Measurements from ENCODE around the gene MROH2A. TPM values are rescaled to one million over a fixed set of nuclear protein-coding genes. Genes with fewer than 3 reads are reported as not detected.

MROH2A gene
- total RNA-seq, 1 experiment from 2014 or later: not detected

DNA sequence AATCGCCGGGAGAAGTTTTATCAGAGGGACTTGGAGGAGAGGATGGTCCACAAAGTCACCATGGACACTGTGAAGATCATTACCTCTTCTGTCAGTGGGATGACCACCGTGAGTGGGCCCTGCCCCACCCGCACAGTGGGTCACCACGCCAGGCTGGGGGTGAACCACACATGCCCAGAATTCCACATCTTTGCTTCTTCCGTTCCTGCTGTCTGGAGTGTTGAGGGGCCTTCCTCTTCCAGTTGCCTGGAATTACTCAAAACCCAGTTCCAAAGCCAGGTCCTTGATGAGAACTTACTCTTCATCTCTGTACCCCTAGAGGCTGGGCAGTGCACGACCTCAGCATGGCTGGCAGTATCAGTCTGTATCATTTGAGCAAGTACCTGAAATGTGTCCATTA is 22.1 kb downstream of the MROH2A start (continued):
- TF ChIP-seq, protein P1, sequence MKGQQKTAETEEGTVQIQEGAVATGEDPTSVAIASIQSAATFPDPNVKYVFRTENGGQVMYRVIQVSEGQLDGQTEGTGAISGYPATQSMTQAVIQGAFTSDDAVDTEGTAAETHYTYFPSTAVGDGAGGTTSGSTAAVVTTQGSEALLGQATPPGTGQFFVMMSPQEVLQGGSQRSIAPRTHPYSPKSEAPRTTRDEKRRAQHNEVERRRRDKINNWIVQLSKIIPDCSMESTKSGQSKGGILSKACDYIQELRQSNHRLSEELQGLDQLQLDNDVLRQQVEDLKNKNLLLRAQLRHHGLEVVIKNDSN (CRISPR knock-in tag; IDR thresholded peaks at IDR 0.05): no peak

DNA sequence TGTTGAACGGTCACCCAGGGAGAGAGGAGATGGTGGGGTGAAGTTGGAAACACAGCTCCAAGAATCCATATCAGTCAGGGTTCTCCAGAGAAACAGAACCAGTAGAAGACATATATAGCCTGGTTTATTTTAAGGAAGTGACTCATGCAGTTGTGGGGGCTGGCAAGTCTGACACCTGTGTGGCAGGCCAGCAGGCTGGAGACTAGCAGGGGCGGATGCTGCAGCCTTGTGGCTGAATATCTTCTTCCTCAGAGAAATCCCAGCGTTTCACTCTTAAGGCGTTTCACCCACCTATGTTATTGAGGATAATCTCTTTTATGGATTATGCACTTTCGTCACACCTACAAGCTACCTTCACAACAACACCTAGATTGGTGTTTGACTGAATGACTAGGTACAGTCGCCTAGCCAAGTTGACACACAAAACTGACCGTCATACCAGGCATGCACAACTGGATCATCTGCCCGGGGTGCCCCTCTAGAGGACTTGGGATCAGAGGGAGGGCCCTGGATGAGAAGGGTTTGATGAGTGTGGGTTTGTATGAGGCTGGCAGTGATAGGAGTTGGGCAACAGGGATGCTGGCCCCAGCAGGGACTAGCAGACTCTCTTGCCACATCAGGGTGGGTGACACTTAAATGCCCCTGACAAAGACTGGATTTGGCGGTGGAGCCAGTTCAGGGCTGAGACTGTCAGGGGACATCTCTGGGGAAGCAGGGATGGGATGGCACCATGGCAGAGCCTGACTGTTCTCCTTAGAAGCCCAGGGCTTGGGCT is 23.4 kb downstream of the MROH2A start:
- Mint-ChIP-seq H3K4me3 (no peak overlapping the region), H3K27me3 (ENCODE audit: low read depth) (no peaks in the 10 kb centered on the region; the same call in 1 of the 2 replicates), H3K36me3 (no peaks in the 10 kb centered on the region), H3K27ac (no peak overlapping the region), H3K9me3 (peaks cover 13% of the 10 kb centered on the region), H3K4me1 (no peaks in the 10 kb centered on the region)
- DNase-seq (ENCODE audit: low spot score) (no peak), ATAC-seq (no peak)
- POLR2A ChIA-PET: no interaction called here
- TF ChIP-seq ATF1 (CRISPR knock-in tag; IDR thresholded peaks at IDR 0.05) (no peak), JUN (CRISPR knock-in tag; IDR thresholded peaks at IDR 0.05) (no peak), NFYB (CRISPR knock-in tag; conservative IDR thresholded peaks at IDR 0.05; ENCODE audit: low read depth) (no peak)
- TF ChIP-seq, protein P2, sequence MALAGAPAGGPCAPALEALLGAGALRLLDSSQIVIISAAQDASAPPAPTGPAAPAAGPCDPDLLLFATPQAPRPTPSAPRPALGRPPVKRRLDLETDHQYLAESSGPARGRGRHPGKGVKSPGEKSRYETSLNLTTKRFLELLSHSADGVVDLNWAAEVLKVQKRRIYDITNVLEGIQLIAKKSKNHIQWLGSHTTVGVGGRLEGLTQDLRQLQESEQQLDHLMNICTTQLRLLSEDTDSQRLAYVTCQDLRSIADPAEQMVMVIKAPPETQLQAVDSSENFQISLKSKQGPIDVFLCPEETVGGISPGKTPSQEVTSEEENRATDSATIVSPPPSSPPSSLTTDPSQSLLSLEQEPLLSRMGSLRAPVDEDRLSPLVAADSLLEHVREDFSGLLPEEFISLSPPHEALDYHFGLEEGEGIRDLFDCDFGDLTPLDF (CRISPR knock-in tag; IDR thresholded peaks at IDR 0.05): no peak
- TF ChIP-seq, protein P3, sequence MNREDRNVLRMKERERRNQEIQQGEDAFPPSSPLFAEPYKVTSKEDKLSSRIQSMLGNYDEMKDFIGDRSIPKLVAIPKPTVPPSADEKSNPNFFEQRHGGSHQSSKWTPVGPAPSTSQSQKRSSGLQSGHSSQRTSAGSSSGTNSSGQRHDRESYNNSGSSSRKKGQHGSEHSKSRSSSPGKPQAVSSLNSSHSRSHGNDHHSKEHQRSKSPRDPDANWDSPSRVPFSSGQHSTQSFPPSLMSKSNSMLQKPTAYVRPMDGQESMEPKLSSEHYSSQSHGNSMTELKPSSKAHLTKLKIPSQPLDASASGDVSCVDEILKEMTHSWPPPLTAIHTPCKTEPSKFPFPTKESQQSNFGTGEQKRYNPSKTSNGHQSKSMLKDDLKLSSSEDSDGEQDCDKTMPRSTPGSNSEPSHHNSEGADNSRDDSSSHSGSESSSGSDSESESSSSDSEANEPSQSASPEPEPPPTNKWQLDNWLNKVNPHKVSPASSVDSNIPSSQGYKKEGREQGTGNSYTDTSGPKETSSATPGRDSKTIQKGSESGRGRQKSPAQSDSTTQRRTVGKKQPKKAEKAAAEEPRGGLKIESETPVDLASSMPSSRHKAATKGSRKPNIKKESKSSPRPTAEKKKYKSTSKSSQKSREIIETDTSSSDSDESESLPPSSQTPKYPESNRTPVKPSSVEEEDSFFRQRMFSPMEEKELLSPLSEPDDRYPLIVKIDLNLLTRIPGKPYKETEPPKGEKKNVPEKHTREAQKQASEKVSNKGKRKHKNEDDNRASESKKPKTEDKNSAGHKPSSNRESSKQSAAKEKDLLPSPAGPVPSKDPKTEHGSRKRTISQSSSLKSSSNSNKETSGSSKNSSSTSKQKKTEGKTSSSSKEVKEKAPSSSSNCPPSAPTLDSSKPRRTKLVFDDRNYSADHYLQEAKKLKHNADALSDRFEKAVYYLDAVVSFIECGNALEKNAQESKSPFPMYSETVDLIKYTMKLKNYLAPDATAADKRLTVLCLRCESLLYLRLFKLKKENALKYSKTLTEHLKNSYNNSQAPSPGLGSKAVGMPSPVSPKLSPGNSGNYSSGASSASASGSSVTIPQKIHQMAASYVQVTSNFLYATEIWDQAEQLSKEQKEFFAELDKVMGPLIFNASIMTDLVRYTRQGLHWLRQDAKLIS (CRISPR knock-in tag; IDR thresholded peaks at IDR 0.05; ENCODE audit: borderline replicate concordance): no peak
- CTCF ChIA-PET: interaction anchor here (0.6 kb wide), 1 partner anchor 496 kb away, joined by 3 read pairs; no protein-coding TSS in a partner anchor

DNA sequence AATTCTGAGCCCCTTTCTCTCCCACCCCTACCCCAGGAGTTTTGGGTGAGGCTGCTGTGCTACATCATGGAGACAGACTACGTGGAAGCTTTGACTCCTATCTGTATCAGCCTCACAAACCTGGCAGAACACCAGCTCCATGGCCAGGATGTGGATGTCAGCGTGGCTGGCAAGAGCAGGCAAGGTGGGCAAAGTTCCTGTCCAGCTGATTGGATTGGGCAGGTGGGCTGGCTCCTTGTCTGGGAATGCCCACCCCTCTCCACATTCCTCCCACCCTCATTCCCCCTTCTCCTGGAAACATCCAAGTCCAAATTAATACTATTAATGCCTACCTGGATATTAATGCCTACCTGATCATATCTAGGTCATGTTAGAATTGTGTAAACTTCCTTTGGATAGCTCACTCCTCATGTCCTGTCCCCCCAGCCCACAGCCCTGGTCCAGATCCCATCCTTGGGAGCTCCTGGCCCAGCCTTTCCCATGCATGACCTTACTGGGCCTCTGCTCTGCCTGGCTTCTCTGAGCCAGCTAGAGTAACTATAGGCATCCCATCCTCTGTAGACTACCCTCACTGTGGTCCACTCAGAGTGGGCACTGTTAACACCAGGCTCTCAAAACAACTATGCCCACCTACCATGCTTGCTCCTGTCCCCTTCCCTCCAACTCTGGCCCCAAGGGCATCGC is 24.1 kb downstream of the MROH2A start:
- Mint-ChIP-seq H3K27me3 (ENCODE audit: low read depth) (no peaks in the 10 kb centered on the region; the same call in 1 of the 2 replicates), H3K4me3 (no peak overlapping the region), H3K27ac (no peak overlapping the region), H3K36me3 (no peaks in the 10 kb centered on the region), H3K4me1 (no peaks in the 10 kb centered on the region), H3K9me3 (peaks cover 13% of the 10 kb centered on the region)
- ChIA-PET CTCF (interaction anchor here (0.6 kb wide), 1 partner anchor 495 kb away, joined by 3 read pairs; no protein-coding TSS in a partner anchor), POLR2A (no interaction called here)
- TF ChIP-seq NR1H2 (CRISPR knock-in tag; IDR thresholded peaks at IDR 0.05): no peak
- no peak for TF ChIP-seq ZNF138 (CRISPR knock-in tag; conservative IDR thresholded peaks at IDR 0.05)
- TF ChIP-seq, protein P4, sequence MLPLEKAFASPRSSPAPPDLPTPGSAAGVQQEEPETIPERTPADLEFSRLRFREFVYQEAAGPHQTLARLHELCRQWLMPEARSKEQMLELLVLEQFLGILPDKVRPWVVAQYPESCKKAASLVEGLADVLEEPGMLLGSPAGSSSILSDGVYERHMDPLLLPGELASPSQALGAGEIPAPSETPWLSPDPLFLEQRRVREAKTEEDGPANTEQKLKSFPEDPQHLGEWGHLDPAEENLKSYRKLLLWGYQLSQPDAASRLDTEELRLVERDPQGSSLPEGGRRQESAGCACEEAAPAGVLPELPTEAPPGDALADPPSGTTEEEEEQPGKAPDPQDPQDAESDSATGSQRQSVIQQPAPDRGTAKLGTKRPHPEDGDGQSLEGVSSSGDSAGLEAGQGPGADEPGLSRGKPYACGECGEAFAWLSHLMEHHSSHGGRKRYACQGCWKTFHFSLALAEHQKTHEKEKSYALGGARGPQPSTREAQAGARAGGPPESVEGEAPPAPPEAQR (CRISPR knock-in tag; IDR thresholded peaks at IDR 0.05): no peak
- no peak for TF ChIP-seq FOXJ3 (CRISPR knock-in tag; IDR thresholded peaks at IDR 0.05; ENCODE audit: borderline replicate concordance)
- TF ChIP-seq ZNF423 (CRISPR knock-in tag; IDR thresholded peaks at IDR 0.05): no peak
- no peak for TF ChIP-seq MXD4 (CRISPR knock-in tag; IDR thresholded peaks at IDR 0.05; ENCODE audit: borderline replicate concordance)
- no peak for TF ChIP-seq RELA (CRISPR knock-in tag; IDR thresholded peaks at IDR 0.05; ENCODE audit: borderline replicate concordance)
- TF ChIP-seq KAT7 (CRISPR knock-in tag; IDR thresholded peaks at IDR 0.05; ENCODE audit: borderline replicate concordance): no peak
- TF ChIP-seq, protein P5, sequence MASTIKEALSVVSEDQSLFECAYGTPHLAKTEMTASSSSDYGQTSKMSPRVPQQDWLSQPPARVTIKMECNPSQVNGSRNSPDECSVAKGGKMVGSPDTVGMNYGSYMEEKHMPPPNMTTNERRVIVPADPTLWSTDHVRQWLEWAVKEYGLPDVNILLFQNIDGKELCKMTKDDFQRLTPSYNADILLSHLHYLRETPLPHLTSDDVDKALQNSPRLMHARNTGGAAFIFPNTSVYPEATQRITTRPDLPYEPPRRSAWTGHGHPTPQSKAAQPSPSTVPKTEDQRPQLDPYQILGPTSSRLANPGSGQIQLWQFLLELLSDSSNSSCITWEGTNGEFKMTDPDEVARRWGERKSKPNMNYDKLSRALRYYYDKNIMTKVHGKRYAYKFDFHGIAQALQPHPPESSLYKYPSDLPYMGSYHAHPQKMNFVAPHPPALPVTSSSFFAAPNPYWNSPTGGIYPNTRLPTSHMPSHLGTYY (CRISPR knock-in tag; IDR thresholded peaks at IDR 0.05): no peak
- TF ChIP-seq ESRRA (CRISPR knock-in tag; IDR thresholded peaks at IDR 0.05; ENCODE audit: borderline replicate concordance): no peak
- no peak for TF ChIP-seq ZNF121 (CRISPR knock-in tag; IDR thresholded peaks at IDR 0.05)
- TF ChIP-seq, protein P6, sequence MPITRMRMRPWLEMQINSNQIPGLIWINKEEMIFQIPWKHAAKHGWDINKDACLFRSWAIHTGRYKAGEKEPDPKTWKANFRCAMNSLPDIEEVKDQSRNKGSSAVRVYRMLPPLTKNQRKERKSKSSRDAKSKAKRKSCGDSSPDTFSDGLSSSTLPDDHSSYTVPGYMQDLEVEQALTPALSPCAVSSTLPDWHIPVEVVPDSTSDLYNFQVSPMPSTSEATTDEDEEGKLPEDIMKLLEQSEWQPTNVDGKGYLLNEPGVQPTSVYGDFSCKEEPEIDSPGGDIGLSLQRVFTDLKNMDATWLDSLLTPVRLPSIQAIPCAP (CRISPR knock-in tag; IDR thresholded peaks at IDR 0.05): no peak
- TF ChIP-seq, protein P7, sequence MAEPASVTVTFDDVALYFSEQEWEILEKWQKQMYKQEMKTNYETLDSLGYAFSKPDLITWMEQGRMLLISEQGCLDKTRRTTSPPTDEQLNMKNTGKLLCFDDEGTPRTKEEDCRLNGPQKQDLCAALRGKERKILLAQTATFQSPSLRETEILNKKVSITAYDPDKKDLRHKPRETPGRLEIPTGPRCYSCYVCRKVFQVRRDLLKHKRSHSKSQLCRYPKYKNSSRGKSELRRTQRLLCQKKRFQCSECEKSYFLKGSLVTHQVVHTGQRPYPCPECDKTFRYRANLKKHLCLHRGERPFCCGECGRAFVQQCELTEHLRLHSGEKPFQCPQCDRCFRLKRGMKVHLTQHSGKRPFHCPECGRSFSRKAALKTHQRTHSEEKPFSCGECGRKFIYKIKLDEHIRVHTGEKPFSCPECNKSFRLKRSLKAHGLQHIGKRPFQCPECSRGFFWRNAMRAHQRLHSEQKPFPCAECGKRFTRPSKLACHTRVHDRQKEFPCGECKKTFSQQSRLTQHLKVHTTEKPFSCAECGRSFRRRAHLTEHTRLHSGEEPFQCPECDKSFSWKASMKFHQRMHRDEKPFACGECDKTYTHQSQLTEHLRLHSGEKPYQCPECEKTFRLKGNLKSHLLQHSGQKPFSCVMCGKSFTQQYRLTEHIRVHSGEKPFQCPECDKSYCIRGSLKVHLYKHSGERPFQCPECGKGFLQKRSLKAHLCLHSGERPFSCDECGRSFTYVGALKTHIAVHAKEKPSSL (CRISPR knock-in tag; conservative IDR thresholded peaks at IDR 0.05): no peak
- TF ChIP-seq ZNF317 (CRISPR knock-in tag; IDR thresholded peaks at IDR 0.05; ENCODE audit: borderline replicate concordance, low read depth): no peak
- DNase-seq (ENCODE audit: low spot score): no peak
- ATAC-seq: no peak
